ENCODE measurements around the gene NSRP1. TPM values are rescaled to one million over a fixed set of nuclear protein-coding genes. Genes with fewer than 3 reads are reported as not detected.

The NSRP1 gene
- total and polyA plus RNA-seq, 2 of the 13 experiments (the other 11 are each of a cell fraction or from before 2014, with no cell fraction given) = 7.0 to 14.3 TPM

GRCh38 chr17:30225919-30226553 lies 109.4 kb downstream of the NSRP1 start (continued):
- TF ChIP-seq PBX2 (CRISPR knock-in tag; IDR thresholded peaks at IDR 0.05) (no peak), ELF1 (CRISPR knock-in tag; IDR thresholded peaks at IDR 0.05) (no peak), ZNF382 (CRISPR knock-in tag; IDR thresholded peaks at IDR 0.05; ENCODE audit: borderline replicate concordance) (no peak), SAP130 (CRISPR knock-in tag; IDR thresholded peaks at IDR 0.05; ENCODE audit: low read depth) (peak; percentile 89), ZKSCAN8 (CRISPR knock-in tag; IDR thresholded peaks at IDR 0.05; ENCODE audit: borderline replicate concordance) (peak; percentile 63; the same call in 1 of the 2 replicates), ZBTB7B (CRISPR knock-in tag; IDR thresholded peaks at IDR 0.05) (no peak), ZSCAN22 (CRISPR knock-in tag; IDR thresholded peaks at IDR 0.05) (no peak; the same call in 1 of the 2 replicates), ZNF530 (CRISPR knock-in tag; IDR thresholded peaks at IDR 0.05; ENCODE audit: low read depth) (no peak), ZNF205 (CRISPR knock-in tag; IDR thresholded peaks at IDR 0.05) (no peak), ZNF333 (CRISPR knock-in tag; IDR thresholded peaks at IDR 0.05; ENCODE audit: borderline replicate concordance) (no peak), ZNF543 (CRISPR knock-in tag; IDR thresholded peaks at IDR 0.05) (no peak; the same call in 1 of the 2 replicates), MXD3 (CRISPR knock-in tag; IDR thresholded peaks at IDR 0.05) (no peak), EED (CRISPR knock-in tag; IDR thresholded peaks at IDR 0.05) (no peak), ARID4A (CRISPR knock-in tag; IDR thresholded peaks at IDR 0.05; ENCODE audit: borderline replicate concordance) (peak; percentile 55; the same call in 1 of the 2 replicates), MBD4 (IDR thresholded peaks at IDR 0.05; ENCODE audit: borderline replicate concordance, low read length) (no peak), SRSF4 (IDR thresholded peaks at IDR 0.05; ENCODE audit: low read depth, low read length, poor library complexity, severe bottlenecking) (no peak), CENPT (CRISPR knock-in tag; IDR thresholded peaks at IDR 0.05; ENCODE audit: low read depth) (no peak), CENPBD1 (CRISPR knock-in tag; IDR thresholded peaks at IDR 0.05; ENCODE audit: borderline replicate concordance, low read depth) (no peak), KAT2B (IDR thresholded peaks at IDR 0.05; ENCODE audit: borderline replicate concordance, low read depth, low read length) (no peak), ZNF264 (CRISPR knock-in tag; IDR thresholded peaks at IDR 0.05) (peak; percentile 43; the same call in 1 of the 2 replicates), SNRNP70 (IDR thresholded peaks at IDR 0.05; ENCODE audit: low read depth, low read length) (no peak), ZNF552 (CRISPR knock-in tag; IDR thresholded peaks at IDR 0.05; ENCODE audit: borderline replicate concordance) (no peak), NR2F6 (IDR thresholded peaks at IDR 0.05) (peak; percentile 91), NR2F6 (CRISPR knock-in tag; IDR thresholded peaks at IDR 0.05) (peak; percentile 85), FOXP1 (IDR thresholded peaks at IDR 0.05) (no peak; the same call in 1 of the 2 replicates), FOXP1 (CRISPR knock-in tag; IDR thresholded peaks at IDR 0.05) (peak; percentile 81)

All from HepG2 (cell line).